Caki2 (cell line): ENCODE results near the gene SYNC. TPM values are rescaled to one million over a fixed set of nuclear protein-coding genes. Genes with fewer than 3 reads are reported as not detected.
"Not testable (repeated sequence)": the region's sequence is repeated elsewhere in the genome, so short reads cannot be mapped to it uniquely, and the experiment has no call there.

Experiments used
- DNase-seq: peaks from one replicate; pipeline ENCODE4 v3.0.0-alpha.2; 2015; ENCODE audit warnings: low read depth
- in situ Hi-C: cut with HindIII; loops from 2 replicates; pipeline ENCODE4 v1.10.0; 2016; ENCODE audit warnings: low sequenced_read_pairs, low pct_unique_long_range_greater_than_20kb, mixed read lengths
- total RNA-seq: library from RNA; depleted of rRNA; stranded (reverse); fragments of >200 nt; shearing (Covaris generic); gene quantifications from 2 replicates; pipeline ENCODE4 v1.2.3, GENCODE V29; 2014; ENCODE audit warnings: low replicate concordance

Gene SYNC
- total RNA-seq, 1 experiment from 2014 or later = 0.84 TPM

GRCh38 chr1:32728413-32729077 lies 26.0 kb upstream of the SYNC start:
- in situ Hi-C loops = no loop called here

GRCh38 chr1:32727876-32728275 lies 25.3 kb upstream of the SYNC start:
- in situ Hi-C loops = no loop called here
- DNase-seq = no peak

More at GRCh38 chr1:32728413-32729077, 26.0 kb upstream of the SYNC start:
- no peak for DNase-seq

- no peak for DNase-seq
- in situ Hi-C loops = no loop called here
Observed at GRCh38 chr1:32725615-32725982, 23.0 kb upstream of the SYNC start.

GRCh38 chr1:32724678-32725614 lies 22.4 kb upstream of the SYNC start:
- in situ Hi-C loops = no loop called here

GRCh38 chr1:32719681-32720275 lies 17.2 kb upstream of the SYNC start:
- DNase-seq = no peak
- in situ Hi-C loops = no loop called here

More at GRCh38 chr1:32724678-32725614, 22.4 kb upstream of the SYNC start:
- peak; percentile 90 for DNase-seq

GRCh38 chr1:32718527-32718926 lies 16.0 kb upstream of the SYNC start:
- in situ Hi-C loops = no loop called here
- no peak for DNase-seq

- no peak for DNase-seq
- in situ Hi-C loops = no loop called here
Observed at GRCh38 chr1:32718036-32718435, 15.5 kb upstream of the SYNC start.

- DNase-seq = no peak
- in situ Hi-C loops = no loop called here
Observed at GRCh38 chr1:32717503-32717902, 14.9 kb upstream of the SYNC start.

GRCh38 chr1:32716312-32717148 lies 14.0 kb upstream of the SYNC start:
- in situ Hi-C loops = no loop called here
- peak; percentile 89 for DNase-seq

- DNase-seq = no peak
- in situ Hi-C loops = no loop called here
Observed at GRCh38 chr1:32715901-32716311, 13.3 kb upstream of the SYNC start.

GRCh38 chr1:32714277-32714676 lies 11.7 kb upstream of the SYNC start:
- DNase-seq = no peak
- in situ Hi-C loops = loop anchor here (5.0 kb wide), 1 partner anchor 68 kb away; no protein-coding TSS in a partner anchor

- DNase-seq = no peak
- in situ Hi-C loops = loop anchor here (5.0 kb wide), 1 partner anchor 69 kb away; no protein-coding TSS in a partner anchor
Observed at GRCh38 chr1:32713081-32713480, 10.5 kb upstream of the SYNC start.

GRCh38 chr1:32711221-32711620 lies 8.7 kb upstream of the SYNC start:
- in situ Hi-C loops = loop anchor here (5.0 kb wide), 1 partner anchor 71 kb away; no protein-coding TSS in a partner anchor
- not testable (repeated sequence) for DNase-seq

- in situ Hi-C loops = no loop called here
Observed at GRCh38 chr1:32709476-32709875, 6.9 kb upstream of the SYNC start.

GRCh38 chr1:32709075-32709474 lies 6.5 kb upstream of the SYNC start:
- in situ Hi-C loops = no loop called here
- no peak for DNase-seq

More at GRCh38 chr1:32709476-32709875, 6.9 kb upstream of the SYNC start:
- DNase-seq = no peak

- in situ Hi-C loops = no loop called here
- no peak for DNase-seq
Observed at GRCh38 chr1:32706491-32706890, 3.9 kb upstream of the SYNC start.

GRCh38 chr1:32705516-32705915 lies 2.9 kb upstream of the SYNC start:
- in situ Hi-C loops = no loop called here
- DNase-seq = no peak
